HG03045 (cell line): ENCODE results near the gene KDELR1.
A peak's percentile ranks its signal among the peaks of the same experiment; 100 is the strongest.
"Not testable (repeated sequence)": the region's sequence is repeated elsewhere in the genome, so short reads cannot be mapped to it uniquely, and the experiment has no call there.

Experiments
- ATAC-seq: cut with Tn5 transposase; IDR thresholded peaks from one replicate; pipeline ENCODE4 v1.9.1; 2021; ENCODE audit warnings: mild to moderate bottlenecking, moderate library complexity; ENCODE audit not compliant: unreplicated experiment

Gene KDELR1

GRCh38 chr19:48398102-48398374 is 6.7 kb upstream of the KDELR1 start:
- peak; percentile 18 for ATAC-seq

GRCh38 chr19:48397263-48398101 is 6.1 kb upstream of the KDELR1 start:
- ATAC-seq: no peak

GRCh38 chr19:48396824-48397176 is 5.4 kb upstream of the KDELR1 start:
- no peak for ATAC-seq

- no peak for ATAC-seq
These were observed 4.9 kb upstream of the KDELR1 start for GRCh38 chr19:48396016-48396823.

GRCh38 chr19:48395499-48395898 is 4.1 kb upstream of the KDELR1 start:
- no peak for ATAC-seq

GRCh38 chr19:48395170-48395455 is 3.8 kb upstream of the KDELR1 start:
- ATAC-seq: no peak

GRCh38 chr19:48394331-48395169 is 3.2 kb upstream of the KDELR1 start:
- no peak for ATAC-seq

- ATAC-seq: no peak
These were observed 2.4 kb upstream of the KDELR1 start, which contains the start of gene GRIN2D for GRCh38 chr19:48393559-48394330. Gene GRIN2D (plus strand): TSS chr19:48393668. CDS start chr19:48398393, 4,725 bp downstream.

- ATAC-seq: no peak
These were observed 1.7 kb upstream of the KDELR1 start for GRCh38 chr19:48392860-48393558.

- ATAC-seq: not testable (repeated sequence)
These were observed 624 bp upstream of the KDELR1 start for GRCh38 chr19:48392006-48392344.

GRCh38 chr19:48390188-48391099 is 907 bp downstream of the KDELR1 start:
- peak; percentile 37 for ATAC-seq

- ATAC-seq: no peak
These were observed 4.4 kb downstream of the KDELR1 start for GRCh38 chr19:48386981-48387380.

GRCh38 chr19:48385461-48386087 is 5.8 kb downstream of the KDELR1 start:
- no peak for ATAC-seq

- ATAC-seq: no peak
These were observed 9.1 kb downstream of the KDELR1 start for GRCh38 chr19:48382286-48382685.

- ATAC-seq: no peak
These were observed 10.0 kb downstream of the KDELR1 start for GRCh38 chr19:48381178-48381950.

GRCh38 chr19:48379058-48379457 is 12.3 kb downstream of the KDELR1 start:
- ATAC-seq: no peak

- ATAC-seq: no peak
These were observed 13.2 kb downstream of the KDELR1 start for GRCh38 chr19:48378194-48378570.

GRCh38 chr19:48373567-48373966 is 17.8 kb downstream of the KDELR1 start:
- ATAC-seq: no peak
